HepG2 (cell line): ENCODE data around the gene NXN. TPM values are rescaled to one million over a fixed set of nuclear protein-coding genes. Genes with fewer than 3 reads are reported as not detected.
A peak's percentile ranks its signal among the peaks of the same experiment; 100 is the strongest.

Experiments
- AHDC1 ChIP-seq: sonication (generic); formaldehyde crosslinking; IDR thresholded peaks from 2 replicates; pipeline ENCODE4 v1.5.1; 2020; ENCODE audit warnings: mild to moderate bottlenecking, missing genetic modification reagents, borderline replicate concordance
- CREB3 ChIP-seq: sonication (generic); formaldehyde crosslinking; IDR thresholded peaks from 2 replicates; pipeline ENCODE4 v1.5.0; 2020; ENCODE audit warnings: missing genetic modification reagents
- HMGXB4 ChIP-seq, 2 experiments: sonication (generic) in 1 of 2; formaldehyde crosslinking in 1 of 2; IDR thresholded peaks; 2 replicates each; pipeline versions ENCODE4 v1.4.0 to v1.6.1; 2018 to 2020; ENCODE audit warnings: missing genetic modification reagents in 2 of 2, borderline replicate concordance in 1 of 2, low read depth in 1 of 2, mild to moderate bottlenecking in 1 of 2, missing biosample characterization in 1 of 2
- JDP2 ChIP-seq: sonication (generic); formaldehyde crosslinking; IDR thresholded peaks from 2 replicates; pipeline ENCODE4 v1.8.1; 2022; ENCODE audit warnings: missing genetic modification reagents, borderline replicate concordance
- MZF1 ChIP-seq: sonication (generic); formaldehyde crosslinking; IDR thresholded peaks from 2 replicates; pipeline ENCODE4 v1.8.1; 2023; ENCODE audit warnings: mild to moderate bottlenecking, missing genetic modification reagents, borderline replicate concordance
- RXRA ChIP-seq: sonication (generic); formaldehyde crosslinking; IDR thresholded peaks from 2 replicates; pipeline ENCODE4 v1.5.1; 2020; ENCODE audit warnings: missing genetic modification reagents
- SRSF1 ChIP-seq: fragments of 200-400 bp; formaldehyde crosslinking; optimal IDR thresholded peaks from 2 replicates; pipeline ENCODE3; 2017; ENCODE audit warnings: mild to moderate bottlenecking, low read depth, low read length, moderate library complexity
- THRA ChIP-seq: sonication (generic); formaldehyde crosslinking; IDR thresholded peaks from 2 replicates; pipeline ENCODE4 v1.4.0; 2020; ENCODE audit warnings: missing genetic modification reagents, borderline replicate concordance
- TRIM24 ChIP-seq: sonication (generic); formaldehyde crosslinking; IDR thresholded peaks from 2 replicates; pipeline ENCODE4 v1.8.0; 2022; ENCODE audit warnings: mild to moderate bottlenecking, missing genetic modification reagents
- U2AF2 ChIP-seq: fragments of 200-400 bp; formaldehyde crosslinking; IDR thresholded peaks from 2 replicates; pipeline ENCODE4 v1.6.1; 2017; ENCODE audit warnings: low read depth, mild to moderate bottlenecking, low read length
- YEATS2 ChIP-seq: sonication (generic); formaldehyde crosslinking; IDR thresholded peaks from 2 replicates; pipeline ENCODE4 v1.4.0; 2020; ENCODE audit warnings: missing genetic modification reagents, borderline replicate concordance
- YY1 ChIP-seq: IDR thresholded peaks from 2 replicates; pipeline ENCODE4 v1.6.1; 2011; ENCODE audit warnings: low read length, low read depth, moderate library complexity, mild to moderate bottlenecking; ENCODE audit not compliant: insufficient read depth, insufficient replicate concordance
- ZGPAT ChIP-seq: IDR thresholded peaks from 2 replicates; pipeline ENCODE4 v1.6.1; 2016; ENCODE audit warnings: mild to moderate bottlenecking
- ZNF230 ChIP-seq: sonication (generic); formaldehyde crosslinking; IDR thresholded peaks from 2 replicates; pipeline ENCODE4 v1.4.0; 2020; ENCODE audit warnings: mild to moderate bottlenecking, missing genetic modification reagents
- ZNF234 ChIP-seq: sonication (generic); formaldehyde crosslinking; conservative IDR thresholded peaks from 2 replicates; pipeline ENCODE4 v1.5.1; 2020; ENCODE audit warnings: mild to moderate bottlenecking, missing genetic modification reagents
- ZNF644 ChIP-seq: IDR thresholded peaks from 2 replicates; pipeline ENCODE4 v1.6.1; 2016; ENCODE audit warnings: low read depth
- ZNF792 ChIP-seq: IDR thresholded peaks from 2 replicates; pipeline ENCODE4 v1.6.1; 2016
- ZNF850 ChIP-seq: sonication (generic); formaldehyde crosslinking; conservative IDR thresholded peaks from 2 replicates; pipeline ENCODE4 v1.9.0; 2021; ENCODE audit warnings: mild to moderate bottlenecking, missing genetic modification reagents
- polyA plus RNA-seq, 8 experiments: library from polyadenylated mRNA; depleted of rRNA in 3 of 8; stranded (reverse) in 7 of 8; unstranded in 1 of 8; fragments of >200 nt; fragmentation: Illumina TruSeq in 4 of 8; extraction: Trizol in 4 of 8; gene quantifications; 2 replicates each; pipeline versions ENCODE4 v1.2.1 to v1.2.3, GENCODE V29; 2011 to 2016; ENCODE audit warnings: low read depth in 4 of 8, missing spikeins in 1 of 8, mixed read lengths in 1 of 8; ENCODE audit not compliant: insufficient read depth in 1 of 8
- total RNA-seq, 5 experiments: library from RNA; depleted of rRNA; stranded (reverse); fragments of >200 nt; fragmentation: Illumina TruSeq; extraction: Trizol; gene quantifications; 2 replicates each; pipeline ENCODE4 v1.2.3, GENCODE V29; 2016; ENCODE audit warnings: low read depth in 1 of 5

NXN gene
- total and polyA plus RNA-seq, 2 of the 13 experiments (the other 11 are each of a cell fraction or from before 2014, with no cell fraction given) = 22.2 to 24.3 TPM

- peak; percentile 45; the same call in 1 of the 2 replicates for TF ChIP-seq THRA
- no peak for TF ChIP-seq JDP2 (CRISPR knock-in tag)
- TF ChIP-seq ZNF792 (CRISPR knock-in tag) = no peak
- peak; percentile 81; the same call in 1 of the 2 replicates for TF ChIP-seq YEATS2 (CRISPR knock-in tag)
- TF ChIP-seq SRSF1 = no peak
- no peak for TF ChIP-seq TRIM24
- TF ChIP-seq RXRA = no peak
- no peak for TF ChIP-seq AHDC1 (CRISPR knock-in tag)
- peak; percentile 73 for TF ChIP-seq YY1
- peak; percentile 61; the same call in 1 of the 2 replicates for TF ChIP-seq ZNF230 (CRISPR knock-in tag)
- peak; percentile 44; the same call in 1 of the 2 replicates for TF ChIP-seq ZGPAT (CRISPR knock-in tag)
- no peak for TF ChIP-seq ZNF234 (CRISPR knock-in tag)
- TF ChIP-seq U2AF2 = no peak
- no peak for TF ChIP-seq CREB3 (CRISPR knock-in tag)
- no peak for TF ChIP-seq ZNF644 (CRISPR knock-in tag)
- TF ChIP-seq HMGXB4 (CRISPR knock-in tag; IDR thresholded peaks at IDR 0.05; ENCODE audit: borderline replicate concordance in 1 of 2, low read depth in 1 of 2) = peak; percentile 94 to 95
- TF ChIP-seq MZF1 (CRISPR knock-in tag) = no peak
- no peak for TF ChIP-seq ZNF850 (CRISPR knock-in tag)
These were observed 227.5 kb downstream of the NXN start, which contains the start of gene GEMIN4 (continued) for GRCh38 chr17:752002-752619.
